H1 (cell line): ENCODE measurements around the gene ZIC1. TPM values are rescaled to one million over a fixed set of nuclear protein-coding genes. Genes with fewer than 3 reads are reported as not detected.

Experiments used
- ASH2L ChIP-seq: fragments of 200-600, 300-600 bp; sonication (generic); IDR thresholded peaks from one replicate; pipeline ENCODE4 v1.7.1; 2017; ENCODE audit warnings: low read length
- CTBP2 ChIP-seq: IDR thresholded peaks from 2 replicates; pipeline ENCODE4 v1.7.0; 2011; ENCODE audit warnings: borderline replicate concordance, mild to moderate bottlenecking, moderate library complexity, mixed read lengths, low read length; ENCODE audit not compliant: insufficient read depth, insufficient read length
- HDAC2 ChIP-seq, 2 experiments: fragments of 300-600 bp in 1 of 2; sonication (generic) in 1 of 2; IDR thresholded peaks; 2 replicates each; pipeline ENCODE4 v1.6.1; 2011 to 2012; ENCODE audit warnings: low read depth in 2 of 2, low read length in 2 of 2, mild to moderate bottlenecking in 2 of 2, moderate library complexity in 2 of 2, borderline replicate concordance in 1 of 2, inconsistent platforms in 1 of 2
- MAFK ChIP-seq: IDR thresholded peaks from 2 replicates; pipeline ENCODE4 v1.6.1; 2012; ENCODE audit warnings: low read depth, mild to moderate bottlenecking, improper control_type of control experiment, low read length
- SIX5 ChIP-seq: IDR thresholded peaks from 2 replicates; pipeline ENCODE4 v1.6.1; 2011; ENCODE audit warnings: mild to moderate bottlenecking, low read depth, low read length
- SP2 ChIP-seq: IDR thresholded peaks from 2 replicates; pipeline ENCODE4 v1.6.1; 2012; ENCODE audit warnings: mild to moderate bottlenecking, low read length, inconsistent platforms
- TAF1 ChIP-seq: IDR thresholded peaks from 2 replicates; pipeline ENCODE4 v1.6.1; 2011; ENCODE audit warnings: mild to moderate bottlenecking, low read depth, low read length
- TCF12 ChIP-seq: IDR thresholded peaks from 2 replicates; pipeline ENCODE4 v1.6.1; 2011; ENCODE audit warnings: low read depth, mild to moderate bottlenecking, low read length
- polyA plus RNA-seq, 7 experiments: library from polyadenylated mRNA; depleted of rRNA in 3 of 7; stranded (reverse) in 5 of 7; unstranded in 2 of 7; fragments of >200 nt in 5 of 7; fragments of 200-250 nt in 2 of 7; gene quantifications; 1 replicate in 5 of 7; 2 replicates in 1 of 7; 4 replicates in 1 of 7; pipeline versions ENCODE4 v1.2.1 to v1.2.3, GENCODE V29; 2011 to 2013; ENCODE audit warnings: missing spikeins in 2 of 7, mixed read lengths in 2 of 7
- total RNA-seq: library from RNA; stranded (reverse); fragmentation: NEBNext Ultra II Directional; extraction: Animal tissue kit (Norgen Biotek cat#: 25700); gene quantifications from 2 replicates; pipeline ENCODE4 v1.2.1, GENCODE V29; 2021
- TF ChIP-seq, protein P1 (sequence below): fragments of 300-600 bp; sonication (generic); IDR thresholded peaks from 2 replicates; pipeline ENCODE4 v1.7.1; 2012; ENCODE audit warnings: low read length, moderate library complexity, mild to moderate bottlenecking, inconsistent platforms; ENCODE audit not compliant: insufficient replicate concordance

The ZIC1 gene
- total and polyA plus RNA-seq, 2 of the 8 experiments (the other 6 are each of a cell fraction or from before 2014, with no cell fraction given) = 0.80 to 2.2 TPM

GRCh38 chr3:147408188-147409100 is 721 bp upstream of the ZIC1 start (continued):
- TF ChIP-seq, protein P1, sequence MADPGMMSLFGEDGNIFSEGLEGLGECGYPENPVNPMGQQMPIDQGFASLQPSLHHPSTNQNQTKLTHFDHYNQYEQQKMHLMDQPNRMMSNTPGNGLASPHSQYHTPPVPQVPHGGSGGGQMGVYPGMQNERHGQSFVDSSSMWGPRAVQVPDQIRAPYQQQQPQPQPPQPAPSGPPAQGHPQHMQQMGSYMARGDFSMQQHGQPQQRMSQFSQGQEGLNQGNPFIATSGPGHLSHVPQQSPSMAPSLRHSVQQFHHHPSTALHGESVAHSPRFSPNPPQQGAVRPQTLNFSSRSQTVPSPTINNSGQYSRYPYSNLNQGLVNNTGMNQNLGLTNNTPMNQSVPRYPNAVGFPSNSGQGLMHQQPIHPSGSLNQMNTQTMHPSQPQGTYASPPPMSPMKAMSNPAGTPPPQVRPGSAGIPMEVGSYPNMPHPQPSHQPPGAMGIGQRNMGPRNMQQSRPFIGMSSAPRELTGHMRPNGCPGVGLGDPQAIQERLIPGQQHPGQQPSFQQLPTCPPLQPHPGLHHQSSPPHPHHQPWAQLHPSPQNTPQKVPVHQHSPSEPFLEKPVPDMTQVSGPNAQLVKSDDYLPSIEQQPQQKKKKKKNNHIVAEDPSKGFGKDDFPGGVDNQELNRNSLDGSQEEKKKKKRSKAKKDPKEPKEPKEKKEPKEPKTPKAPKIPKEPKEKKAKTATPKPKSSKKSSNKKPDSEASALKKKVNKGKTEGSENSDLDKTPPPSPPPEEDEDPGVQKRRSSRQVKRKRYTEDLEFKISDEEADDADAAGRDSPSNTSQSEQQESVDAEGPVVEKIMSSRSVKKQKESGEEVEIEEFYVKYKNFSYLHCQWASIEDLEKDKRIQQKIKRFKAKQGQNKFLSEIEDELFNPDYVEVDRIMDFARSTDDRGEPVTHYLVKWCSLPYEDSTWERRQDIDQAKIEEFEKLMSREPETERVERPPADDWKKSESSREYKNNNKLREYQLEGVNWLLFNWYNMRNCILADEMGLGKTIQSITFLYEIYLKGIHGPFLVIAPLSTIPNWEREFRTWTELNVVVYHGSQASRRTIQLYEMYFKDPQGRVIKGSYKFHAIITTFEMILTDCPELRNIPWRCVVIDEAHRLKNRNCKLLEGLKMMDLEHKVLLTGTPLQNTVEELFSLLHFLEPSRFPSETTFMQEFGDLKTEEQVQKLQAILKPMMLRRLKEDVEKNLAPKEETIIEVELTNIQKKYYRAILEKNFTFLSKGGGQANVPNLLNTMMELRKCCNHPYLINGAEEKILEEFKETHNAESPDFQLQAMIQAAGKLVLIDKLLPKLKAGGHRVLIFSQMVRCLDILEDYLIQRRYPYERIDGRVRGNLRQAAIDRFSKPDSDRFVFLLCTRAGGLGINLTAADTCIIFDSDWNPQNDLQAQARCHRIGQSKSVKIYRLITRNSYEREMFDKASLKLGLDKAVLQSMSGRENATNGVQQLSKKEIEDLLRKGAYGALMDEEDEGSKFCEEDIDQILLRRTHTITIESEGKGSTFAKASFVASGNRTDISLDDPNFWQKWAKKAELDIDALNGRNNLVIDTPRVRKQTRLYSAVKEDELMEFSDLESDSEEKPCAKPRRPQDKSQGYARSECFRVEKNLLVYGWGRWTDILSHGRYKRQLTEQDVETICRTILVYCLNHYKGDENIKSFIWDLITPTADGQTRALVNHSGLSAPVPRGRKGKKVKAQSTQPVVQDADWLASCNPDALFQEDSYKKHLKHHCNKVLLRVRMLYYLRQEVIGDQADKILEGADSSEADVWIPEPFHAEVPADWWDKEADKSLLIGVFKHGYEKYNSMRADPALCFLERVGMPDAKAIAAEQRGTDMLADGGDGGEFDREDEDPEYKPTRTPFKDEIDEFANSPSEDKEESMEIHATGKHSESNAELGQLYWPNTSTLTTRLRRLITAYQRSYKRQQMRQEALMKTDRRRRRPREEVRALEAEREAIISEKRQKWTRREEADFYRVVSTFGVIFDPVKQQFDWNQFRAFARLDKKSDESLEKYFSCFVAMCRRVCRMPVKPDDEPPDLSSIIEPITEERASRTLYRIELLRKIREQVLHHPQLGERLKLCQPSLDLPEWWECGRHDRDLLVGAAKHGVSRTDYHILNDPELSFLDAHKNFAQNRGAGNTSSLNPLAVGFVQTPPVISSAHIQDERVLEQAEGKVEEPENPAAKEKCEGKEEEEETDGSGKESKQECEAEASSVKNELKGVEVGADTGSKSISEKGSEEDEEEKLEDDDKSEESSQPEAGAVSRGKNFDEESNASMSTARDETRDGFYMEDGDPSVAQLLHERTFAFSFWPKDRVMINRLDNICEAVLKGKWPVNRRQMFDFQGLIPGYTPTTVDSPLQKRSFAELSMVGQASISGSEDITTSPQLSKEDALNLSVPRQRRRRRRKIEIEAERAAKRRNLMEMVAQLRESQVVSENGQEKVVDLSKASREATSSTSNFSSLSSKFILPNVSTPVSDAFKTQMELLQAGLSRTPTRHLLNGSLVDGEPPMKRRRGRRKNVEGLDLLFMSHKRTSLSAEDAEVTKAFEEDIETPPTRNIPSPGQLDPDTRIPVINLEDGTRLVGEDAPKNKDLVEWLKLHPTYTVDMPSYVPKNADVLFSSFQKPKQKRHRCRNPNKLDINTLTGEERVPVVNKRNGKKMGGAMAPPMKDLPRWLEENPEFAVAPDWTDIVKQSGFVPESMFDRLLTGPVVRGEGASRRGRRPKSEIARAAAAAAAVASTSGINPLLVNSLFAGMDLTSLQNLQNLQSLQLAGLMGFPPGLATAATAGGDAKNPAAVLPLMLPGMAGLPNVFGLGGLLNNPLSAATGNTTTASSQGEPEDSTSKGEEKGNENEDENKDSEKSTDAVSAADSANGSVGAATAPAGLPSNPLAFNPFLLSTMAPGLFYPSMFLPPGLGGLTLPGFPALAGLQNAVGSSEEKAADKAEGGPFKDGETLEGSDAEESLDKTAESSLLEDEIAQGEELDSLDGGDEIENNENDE = peak; percentile 67
- TF ChIP-seq ASH2L (peak; percentile 2), TAF1 (no peak), MAFK (peak; percentile 44; the same call in 1 of the 2 replicates), HDAC2 (IDR thresholded peaks at IDR 0.05; ENCODE audit: borderline replicate concordance in 1 of 2, low read depth in 2 of 2, low read length in 2 of 2) (0 out of 4 replicates have a peak, but pooled peaks of 1 of the 2 experiments have one; percentile 8), SP2 (no peak), TCF12 (0 out of 2 replicates have a peak, but pooled peaks have one; percentile 12), CTBP2 (peak; percentile 86), SIX5 (no peak)
